IPS-NIHi7 (cell line): Measurements from ENCODE around the gene CTDP1.

ENCODE experiments used
- DNase-seq: peaks from one replicate; pipeline ENCODE4 v3.0.0; 2012; ENCODE audit warnings: mixed read lengths; ENCODE audit errors: extremely low spot score

The CTDP1 gene

GRCh38 chr18:79643054-79643984 lies 36.3 kb upstream of the CTDP1 start:
- no peak for DNase-seq

GRCh38 chr18:79644006-79644665 lies 35.5 kb upstream of the CTDP1 start:
- peak; percentile 93 for DNase-seq

- DNase-seq = no peak
Measured at GRCh38 chr18:79644666-79645057, 34.9 kb upstream of the CTDP1 start.

GRCh38 chr18:79645291-79645983 lies 34.2 kb upstream of the CTDP1 start:
- DNase-seq = no peak

GRCh38 chr18:79647307-79647706 lies 32.3 kb upstream of the CTDP1 start:
- DNase-seq = no peak

- DNase-seq = no peak
Measured at GRCh38 chr18:79650959-79651358, 28.6 kb upstream of the CTDP1 start.

GRCh38 chr18:79657342-79657996 lies 22.1 kb upstream of the CTDP1 start:
- DNase-seq = peak; percentile 45

GRCh38 chr18:79658366-79658765 lies 21.2 kb upstream of the CTDP1 start:
- DNase-seq = no peak

- no peak for DNase-seq
Measured at GRCh38 chr18:79659733-79660132, 19.9 kb upstream of the CTDP1 start.

- no peak for DNase-seq
Measured at GRCh38 chr18:79662034-79662433, 17.6 kb upstream of the CTDP1 start.

GRCh38 chr18:79662439-79662838 lies 17.2 kb upstream of the CTDP1 start:
- no peak for DNase-seq

- no peak for DNase-seq
Measured at GRCh38 chr18:79664525-79665125, 15.0 kb upstream of the CTDP1 start.

GRCh38 chr18:79668203-79668602 lies 11.4 kb upstream of the CTDP1 start:
- DNase-seq = no peak

GRCh38 chr18:79672490-79673276 lies 6.9 kb upstream of the CTDP1 start:
- no peak for DNase-seq

GRCh38 chr18:79677221-79677620 lies 2.4 kb upstream of the CTDP1 start:
- DNase-seq = no peak

GRCh38 chr18:79677840-79678239 lies 1.8 kb upstream of the CTDP1 start:
- DNase-seq = no peak

GRCh38 chr18:79678665-79679551 lies 695 bp upstream of the CTDP1 start:
- DNase-seq = peak; percentile 99

- no peak for DNase-seq
Measured at GRCh38 chr18:79680100-79680879, 687 bp downstream of the CTDP1 start.

- DNase-seq = no peak
Measured at GRCh38 chr18:79680891-79681339, 1.3 kb downstream of the CTDP1 start.
